Measurements from ENCODE around the gene MAP4K4. TPM values are rescaled to one million over a fixed set of nuclear protein-coding genes. Genes with fewer than 3 reads are reported as not detected.

Gene MAP4K4
- total RNA-seq, 1 donor from 2014 or later: 166 TPM

Other genes with a start within 250 kb of the MAP4K4 start
- 1.1 TPM in 1 of 2 replicates, not detected in the other for gene RFX8, start 222.6 kb upstream of the MAP4K4 start, total RNA-seq (ENCODE audit: low replicate concordance)

All from type B pancreatic cell (in vitro differentiated cells).